ENCODE results near the gene TSR3.

The TSR3 gene

DNA sequence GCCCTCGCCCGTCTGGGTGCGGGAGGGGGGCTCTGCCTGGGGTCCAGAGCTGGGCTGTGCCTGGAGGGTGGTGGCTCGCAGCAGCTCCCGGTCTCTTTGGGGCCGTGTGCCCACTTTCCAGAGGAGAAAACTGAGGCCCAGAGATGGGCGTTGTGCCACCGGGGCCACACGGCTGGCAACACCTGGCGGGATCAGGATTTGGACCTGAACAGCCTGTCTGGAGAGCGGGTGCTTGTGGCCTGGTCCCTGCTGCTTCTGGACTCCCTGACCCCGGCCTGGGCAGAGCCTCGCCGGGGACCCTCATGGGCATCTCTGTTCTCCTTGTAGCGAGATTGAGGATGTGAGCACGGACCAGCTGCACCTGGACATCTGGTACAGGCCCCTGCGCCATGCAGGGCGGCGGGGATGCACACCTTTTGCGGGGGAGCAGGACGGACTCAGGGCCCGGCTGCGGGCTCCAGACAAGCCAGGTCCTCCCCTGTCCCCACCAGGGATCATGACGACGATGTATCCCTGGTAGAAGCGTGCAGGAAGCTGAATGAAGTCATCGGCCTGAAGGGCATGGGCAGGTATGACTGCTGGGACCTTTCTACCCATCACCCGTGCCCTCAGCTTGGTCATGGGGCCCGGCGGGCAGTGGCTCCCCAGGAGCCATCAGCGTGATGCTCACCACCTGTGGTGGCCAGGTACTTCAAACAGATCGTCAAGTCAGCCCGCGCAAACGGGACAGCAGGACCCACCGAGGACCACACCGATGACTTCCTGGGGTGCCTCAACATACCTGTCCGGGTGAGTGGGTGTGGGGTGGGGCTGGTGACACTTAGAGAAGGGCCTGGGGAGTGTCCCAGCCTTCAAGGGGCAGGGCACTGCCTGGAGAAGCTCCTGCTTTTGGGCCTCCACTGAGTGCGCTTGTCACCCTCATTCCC is 9.9 kb downstream of the TSR3 start:
- no peaks in the 10 kb centered on the region for H3K9me2 ChIP-seq (replicated peaks; ENCODE audit: insufficient read depth, low read length)
- H2AFZ ChIP-seq (ENCODE audit: low read length), result 0 out of 2 replicates have a peak overlapping the region, but pooled peaks have one; percentile 67
- H3K9me3 ChIP-seq (replicated peaks; ENCODE audit: insufficient read depth, low read length), result no peaks in the 10 kb centered on the region
- peak overlapping the region; percentile 0; the same call in 1 of the 2 replicates for H3K9ac ChIP-seq (ENCODE audit: low read length)
- H3K27ac ChIP-seq (ENCODE audit: low read length), result no peak overlapping the region
- no peak for DNase-seq
- no peaks in the 10 kb centered on the region for H3K79me2 ChIP-seq (ENCODE audit: low read length)
- H3K4me1 ChIP-seq (ENCODE audit: low read length), result peaks cover 7% of the 10 kb centered on the region
- peaks cover 22% of the 10 kb centered on the region for H3K27me3 ChIP-seq (replicated peaks; ENCODE audit: insufficient read depth, low read length)
- TF ChIP-seq EZH2 (optimal IDR thresholded peaks at IDR 0.05; ENCODE audit: low read depth, low read length) (no peak), EZH2phosphoT487 (IDR thresholded peaks at IDR 0.05; ENCODE audit: low read length) (no peak)
- TF ChIP-seq, protein P1, sequence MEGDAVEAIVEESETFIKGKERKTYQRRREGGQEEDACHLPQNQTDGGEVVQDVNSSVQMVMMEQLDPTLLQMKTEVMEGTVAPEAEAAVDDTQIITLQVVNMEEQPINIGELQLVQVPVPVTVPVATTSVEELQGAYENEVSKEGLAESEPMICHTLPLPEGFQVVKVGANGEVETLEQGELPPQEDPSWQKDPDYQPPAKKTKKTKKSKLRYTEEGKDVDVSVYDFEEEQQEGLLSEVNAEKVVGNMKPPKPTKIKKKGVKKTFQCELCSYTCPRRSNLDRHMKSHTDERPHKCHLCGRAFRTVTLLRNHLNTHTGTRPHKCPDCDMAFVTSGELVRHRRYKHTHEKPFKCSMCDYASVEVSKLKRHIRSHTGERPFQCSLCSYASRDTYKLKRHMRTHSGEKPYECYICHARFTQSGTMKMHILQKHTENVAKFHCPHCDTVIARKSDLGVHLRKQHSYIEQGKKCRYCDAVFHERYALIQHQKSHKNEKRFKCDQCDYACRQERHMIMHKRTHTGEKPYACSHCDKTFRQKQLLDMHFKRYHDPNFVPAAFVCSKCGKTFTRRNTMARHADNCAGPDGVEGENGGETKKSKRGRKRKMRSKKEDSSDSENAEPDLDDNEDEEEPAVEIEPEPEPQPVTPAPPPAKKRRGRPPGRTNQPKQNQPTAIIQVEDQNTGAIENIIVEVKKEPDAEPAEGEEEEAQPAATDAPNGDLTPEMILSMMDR (IDR thresholded peaks at IDR 0.05; ENCODE audit: low read length), result no peak
- peak overlapping the region; percentile 52; the same call in 1 of the 2 replicates for H3K4me3 ChIP-seq (ENCODE audit: low read length)
- no peaks in the 10 kb centered on the region for H3K36me3 ChIP-seq (replicated peaks; ENCODE audit: insufficient read depth, low read length)
- no peaks in the 10 kb centered on the region for H4K20me1 ChIP-seq (ENCODE audit: insufficient read depth, low read length)
- peak overlapping the region; percentile 87 for H3K4me2 ChIP-seq (ENCODE audit: low read depth, low read length)
- H3F3A ChIP-seq (ENCODE audit: insufficient read depth, low read length), result no peaks in the 10 kb centered on the region

- Histone ChIP-seq H4K20me1 (ENCODE audit: insufficient read depth, low read length) (no peaks in the 10 kb centered on the region), H3K9me2 (replicated peaks; ENCODE audit: insufficient read depth, low read length) (no peaks in the 10 kb centered on the region), H3K4me1 (ENCODE audit: low read length) (peaks cover 7% of the 10 kb centered on the region), H2AFZ (ENCODE audit: low read length) (no peak overlapping the region), H3K9me3 (replicated peaks; ENCODE audit: insufficient read depth, low read length) (no peaks in the 10 kb centered on the region), H3K9ac (ENCODE audit: low read length) (no peak overlapping the region), H3K4me3 (ENCODE audit: low read length) (no peak overlapping the region), H3K27me3 (replicated peaks; ENCODE audit: insufficient read depth, low read length) (peaks cover 30% of the 10 kb centered on the region), H3F3A (ENCODE audit: insufficient read depth, low read length) (no peaks in the 10 kb centered on the region), H3K79me2 (ENCODE audit: low read length) (no peaks in the 10 kb centered on the region), H3K4me2 (ENCODE audit: low read depth, low read length) (no peak overlapping the region), H3K27ac (ENCODE audit: low read length) (no peak overlapping the region), H3K36me3 (replicated peaks; ENCODE audit: insufficient read depth, low read length) (no peaks in the 10 kb centered on the region)
- no peak for TF ChIP-seq EZH2 (optimal IDR thresholded peaks at IDR 0.05; ENCODE audit: low read depth, low read length)
- TF ChIP-seq, protein P1 (IDR thresholded peaks at IDR 0.05; ENCODE audit: low read length), result no peak
- no peak for TF ChIP-seq EZH2phosphoT487 (IDR thresholded peaks at IDR 0.05; ENCODE audit: low read length)
- no peak for DNase-seq
These were observed 10.8 kb downstream of the TSR3 start for GRCh38 chr16:1340730-1341494.

DNA sequence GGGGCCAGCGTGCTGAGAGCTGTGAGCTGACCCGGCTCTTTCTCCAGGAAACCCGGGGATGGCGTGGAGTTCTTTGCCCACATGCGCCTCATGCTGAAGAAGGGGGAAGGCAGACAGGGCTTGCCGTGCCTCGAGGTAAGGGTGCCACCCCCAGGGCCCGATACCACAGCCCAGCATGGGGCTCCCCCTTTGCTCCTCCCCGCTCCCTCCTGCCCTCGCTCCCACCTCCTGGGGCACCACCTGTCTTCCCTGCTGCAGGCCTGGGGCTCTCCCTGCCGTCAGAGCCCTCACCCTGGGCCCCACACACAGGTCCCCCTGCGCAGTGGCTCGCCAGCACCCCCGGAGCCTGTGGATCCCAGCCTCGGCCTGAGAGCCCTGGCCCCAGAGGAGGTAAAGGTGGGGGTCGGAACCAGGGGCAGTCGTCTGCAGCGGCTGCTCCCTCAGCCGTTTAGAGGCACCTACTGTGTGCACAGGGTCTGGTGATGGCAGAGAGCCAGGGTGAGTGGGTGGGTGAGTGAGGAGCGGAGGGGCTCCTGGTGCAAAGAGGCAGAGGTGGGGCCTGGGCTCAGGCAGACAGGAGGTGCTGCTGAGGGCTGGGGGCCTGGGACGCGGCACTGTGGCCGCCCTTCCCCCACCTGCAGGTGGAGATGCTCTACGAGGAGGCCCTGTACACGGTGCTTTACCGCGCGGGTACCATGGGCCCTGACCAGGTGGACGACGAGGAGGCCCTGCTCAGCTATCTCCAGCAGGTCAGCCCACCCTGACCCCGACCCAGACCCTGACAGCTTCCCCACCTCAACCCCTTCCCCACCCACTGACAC is 12.6 kb downstream of the TSR3 start:
- H4K20me1 ChIP-seq (ENCODE audit: insufficient read depth, low read length), result no peaks in the 10 kb centered on the region
- H3K4me3 ChIP-seq (ENCODE audit: low read length), result no peak overlapping the region
- DNase-seq, result no peak
- no peaks in the 10 kb centered on the region for H3K9me3 ChIP-seq (replicated peaks; ENCODE audit: insufficient read depth, low read length)
- no peaks in the 10 kb centered on the region for H3K9me2 ChIP-seq (replicated peaks; ENCODE audit: insufficient read depth, low read length)
- H3K27me3 ChIP-seq (replicated peaks; ENCODE audit: insufficient read depth, low read length), result peaks cover 49% of the 10 kb centered on the region
- H3K36me3 ChIP-seq (replicated peaks; ENCODE audit: insufficient read depth, low read length), result no peaks in the 10 kb centered on the region
- no peak overlapping the region for H3K4me2 ChIP-seq (ENCODE audit: low read depth, low read length)
- TF ChIP-seq, protein P1 (IDR thresholded peaks at IDR 0.05; ENCODE audit: low read length), result no peak
- TF ChIP-seq EZH2 (optimal IDR thresholded peaks at IDR 0.05; ENCODE audit: low read depth, low read length) (no peak), EZH2phosphoT487 (IDR thresholded peaks at IDR 0.05; ENCODE audit: low read length) (no peak)
- H2AFZ ChIP-seq (ENCODE audit: low read length), result no peak overlapping the region
- H3K9ac ChIP-seq (ENCODE audit: low read length), result no peak overlapping the region
- peaks cover 7% of the 10 kb centered on the region for H3K4me1 ChIP-seq (ENCODE audit: low read length)
- H3K79me2 ChIP-seq (ENCODE audit: low read length), result no peaks in the 10 kb centered on the region
- no peak overlapping the region for H3K27ac ChIP-seq (ENCODE audit: low read length)
- H3F3A ChIP-seq (ENCODE audit: insufficient read depth, low read length), result no peaks in the 10 kb centered on the region
